A204.1 (cell line): ENCODE results near the gene ZKSCAN5.
"Not testable (repeated sequence)": the region's sequence is repeated elsewhere in the genome, so short reads cannot be mapped to it uniquely, and the experiment has no call there.

Experiments used
- FAIRE-seq: peaks from 2 replicates; lab custom pipeline; 2012; peaks lifted over from hg19 to GRCh38; lab: Jason Lieb, UNC

The ZKSCAN5 gene

DNA sequence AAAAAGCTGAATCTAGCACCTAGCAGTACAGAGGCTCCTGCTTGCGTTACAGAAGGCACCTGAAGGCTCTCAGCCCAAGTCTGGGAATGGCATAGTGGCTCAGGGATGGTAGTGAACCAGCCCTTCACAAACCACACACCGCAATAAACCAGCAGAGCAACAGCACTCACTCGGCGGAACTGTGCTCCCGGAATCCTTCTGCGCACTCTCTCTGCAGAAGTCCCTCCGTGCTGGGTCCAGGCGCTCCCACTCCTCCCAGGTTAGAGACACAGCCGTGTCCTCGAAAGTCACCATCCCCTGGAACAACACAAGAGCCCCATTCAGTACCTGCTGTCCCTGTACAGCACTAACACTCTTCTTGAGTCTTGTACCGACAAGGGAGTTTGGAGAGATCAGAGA, 5.9 kb upstream of the ZKSCAN5 start:
- FAIRE-seq, result no peak

DNA sequence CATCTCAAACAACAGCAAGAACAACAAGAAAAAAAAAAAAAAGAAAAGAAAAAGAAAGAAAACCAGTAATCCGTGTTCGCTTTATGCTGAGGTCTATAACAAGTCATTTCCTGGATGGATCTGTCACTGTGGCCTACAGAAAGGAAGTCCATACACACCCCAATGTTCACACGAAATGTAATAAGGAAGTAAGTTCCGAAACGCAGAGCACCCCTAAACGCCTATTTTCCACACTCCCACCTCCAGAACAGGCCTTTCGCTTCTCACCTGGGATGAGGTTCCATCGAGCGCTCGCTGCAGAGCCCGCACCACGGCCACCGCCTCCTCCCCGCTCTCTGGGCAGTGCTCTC, 5.1 kb upstream of the ZKSCAN5 start:
- FAIRE-seq, result no peak

DNA sequence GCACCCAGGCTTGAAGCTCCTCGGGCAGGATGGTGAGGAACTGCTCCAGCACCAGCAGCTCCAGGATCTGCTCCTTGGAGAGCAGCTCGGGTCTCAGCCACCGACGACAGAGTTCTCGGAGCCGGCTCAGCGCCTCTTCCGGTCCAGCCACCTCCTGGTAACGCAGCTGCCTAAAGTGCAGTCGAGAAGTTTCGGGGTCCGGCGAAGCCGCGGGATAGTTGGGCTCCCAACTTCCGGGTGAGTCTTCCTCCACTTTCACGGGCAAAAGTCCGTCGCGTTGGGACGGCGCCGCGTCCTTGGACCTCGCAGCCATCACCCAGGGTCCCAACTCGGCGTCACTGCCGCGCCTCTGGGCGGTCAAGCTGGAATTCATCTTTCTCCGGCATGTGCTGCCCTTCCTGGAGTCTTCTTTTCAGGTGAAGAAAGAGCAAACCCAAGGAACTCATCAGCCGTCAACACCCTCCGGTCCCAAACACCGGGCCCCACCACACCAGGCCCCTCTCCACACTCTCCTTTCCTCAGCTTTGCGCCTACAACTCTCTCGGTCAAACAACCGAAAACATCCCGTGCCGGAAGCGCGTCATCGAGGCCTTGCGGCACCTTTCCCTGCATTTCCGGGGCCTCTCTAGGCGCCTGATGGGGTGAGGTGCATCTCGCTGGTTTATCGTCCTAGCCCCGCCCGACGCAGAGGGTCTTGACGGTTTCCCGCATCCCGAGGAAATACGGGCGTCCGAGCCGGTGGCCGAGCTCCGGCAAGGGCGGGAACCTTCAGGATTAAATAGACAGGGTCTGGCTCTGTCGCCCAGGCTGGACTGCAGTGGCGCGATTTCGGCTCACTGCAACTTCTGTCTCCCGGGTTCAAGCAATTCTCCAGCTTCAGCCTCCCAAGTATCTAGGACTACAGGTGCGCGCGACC, 4.5 kb upstream of the ZKSCAN5 start, which contains the start of gene ZNF394:
ZNF394 (minus strand) TSS at position 561 of the 916 bp plus-strand sequence; CDS start at position 373, 188 bp downstream.
- peak; percentile 85 for FAIRE-seq

DNA sequence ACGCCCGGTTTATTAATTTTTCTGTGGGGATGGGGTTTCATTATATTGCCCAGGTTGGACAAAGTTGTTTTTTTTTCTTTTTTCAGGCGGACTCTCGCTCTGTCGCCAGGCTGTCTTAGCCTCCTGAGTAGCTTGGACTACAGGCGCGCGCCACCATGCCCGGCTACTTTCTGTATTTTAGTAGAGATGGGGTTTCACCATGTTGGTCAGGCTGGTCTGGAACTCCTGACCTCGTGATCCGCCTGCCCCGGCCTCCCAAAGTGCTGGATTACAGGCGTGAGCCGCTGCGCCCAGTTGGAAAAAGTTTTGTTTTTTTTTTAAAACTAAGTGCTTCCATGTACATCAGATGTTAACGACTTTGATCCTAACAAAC, 3.8 kb upstream of the ZKSCAN5 start:
- FAIRE-seq, result no peak

DNA sequence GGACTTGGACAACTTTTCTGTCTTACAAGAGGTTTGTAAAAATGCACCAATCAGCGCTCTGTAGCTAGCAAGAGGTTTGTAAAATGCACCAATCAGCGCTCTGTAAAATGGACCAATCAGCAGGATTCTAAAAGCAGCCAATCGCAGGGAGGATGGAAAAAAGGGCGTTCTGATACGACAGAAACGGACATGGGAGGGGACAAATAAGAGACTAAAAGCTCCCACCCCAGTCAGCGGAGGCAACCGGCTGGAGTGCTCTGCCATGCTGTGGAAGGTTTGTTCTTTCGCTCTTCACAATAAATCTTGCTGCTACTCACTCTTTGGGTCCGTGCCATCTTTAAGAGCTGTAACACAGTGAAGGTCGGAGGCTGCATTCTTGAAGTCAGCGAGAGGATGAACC, 3.2 kb upstream of the ZKSCAN5 start:
- FAIRE-seq, result not testable (repeated sequence)

GRCh38 chr7:99504281-99504602, 220 bp upstream of the ZKSCAN5 start:
- peak; percentile 93 for FAIRE-seq

DNA sequence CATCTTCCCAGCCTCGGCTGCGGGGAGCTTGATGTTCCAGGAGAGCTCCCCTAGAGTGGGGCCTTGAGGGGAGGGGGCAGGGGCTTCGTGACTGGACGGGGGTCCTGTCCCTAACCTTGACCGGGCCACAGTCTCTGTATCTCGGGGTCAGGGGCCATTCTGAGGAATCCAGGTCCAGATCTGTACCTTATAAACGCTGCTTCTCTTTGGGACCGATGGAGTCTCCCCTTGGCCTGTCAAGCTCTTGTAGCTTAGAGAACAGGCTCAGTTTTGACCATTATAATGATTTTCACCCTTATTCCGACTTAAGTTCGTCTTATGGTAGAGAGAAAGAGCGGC, 831 bp downstream of the ZKSCAN5 start:
- FAIRE-seq, result no peak

DNA sequence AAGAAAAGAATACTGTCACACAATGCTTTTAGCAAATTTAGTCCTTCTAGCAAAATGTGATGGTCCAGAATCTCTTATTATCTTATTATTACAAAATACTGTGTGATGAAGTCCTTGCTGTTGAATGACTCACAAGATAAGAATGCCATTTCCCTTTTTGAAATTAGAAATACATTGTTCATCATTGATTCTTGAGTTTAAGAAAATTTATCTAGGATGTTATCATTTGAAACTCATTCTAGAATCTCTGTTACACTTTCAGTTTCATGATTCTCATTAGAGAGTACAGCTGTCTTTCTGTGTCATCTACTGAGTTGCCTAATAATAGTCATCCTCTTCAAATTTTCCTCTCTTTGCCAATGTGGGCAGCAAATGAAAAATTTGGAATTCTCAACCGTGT, 9.6 kb downstream of the ZKSCAN5 start:
- FAIRE-seq, result no peak

GRCh38 chr7:99521399-99521798, 16.9 kb downstream of the ZKSCAN5 start:
- peak; percentile 44 for FAIRE-seq

DNA sequence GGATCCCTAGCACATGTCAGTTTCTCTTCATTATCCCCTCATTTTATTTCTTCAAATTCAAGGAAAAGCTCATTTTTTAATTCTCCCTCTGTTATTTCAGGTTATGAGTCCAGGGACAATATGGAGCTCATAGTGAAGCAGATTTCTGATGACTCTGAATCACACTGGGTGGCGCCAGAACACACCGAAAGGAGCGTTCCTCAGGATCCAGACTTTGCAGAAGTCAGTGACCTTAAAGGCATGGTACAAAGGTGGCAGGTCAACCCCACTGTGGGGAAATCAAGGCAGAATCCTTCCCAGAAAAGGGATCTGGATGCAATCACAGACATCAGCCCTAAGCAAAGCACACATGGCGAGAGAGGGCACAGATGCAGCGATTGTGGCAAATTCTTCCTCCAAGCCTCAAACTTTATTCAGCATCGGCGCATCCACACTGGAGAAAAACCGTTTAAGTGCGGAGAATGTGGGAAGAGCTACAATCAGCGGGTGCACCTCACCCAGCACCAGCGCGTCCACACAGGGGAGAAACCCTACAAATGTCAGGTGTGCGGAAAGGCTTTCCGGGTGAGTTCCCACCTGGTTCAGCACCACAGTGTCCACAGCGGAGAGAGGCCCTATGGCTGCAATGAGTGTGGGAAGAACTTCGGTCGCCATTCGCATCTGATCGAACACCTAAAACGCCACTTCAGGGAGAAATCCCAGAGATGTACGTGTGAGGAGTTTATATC, 21.4 kb downstream of the ZKSCAN5 start:
- FAIRE-seq, result peak; percentile 14

DNA sequence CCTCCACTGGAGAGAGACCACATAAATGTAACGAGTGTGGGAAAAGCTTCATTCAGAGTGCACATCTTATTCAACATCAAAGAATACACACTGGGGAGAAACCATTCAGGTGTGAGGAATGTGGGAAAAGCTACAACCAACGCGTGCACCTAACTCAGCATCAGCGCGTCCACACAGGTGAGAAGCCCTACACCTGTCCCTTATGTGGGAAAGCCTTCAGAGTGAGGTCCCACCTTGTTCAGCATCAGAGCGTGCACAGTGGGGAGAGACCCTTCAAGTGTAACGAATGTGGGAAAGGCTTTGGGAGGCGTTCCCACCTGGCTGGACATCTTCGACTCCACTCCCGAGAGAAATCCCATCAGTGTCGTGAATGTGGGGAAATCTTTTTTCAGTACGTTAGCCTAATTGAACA, 26.9 kb downstream of the ZKSCAN5 start:
- FAIRE-seq, result no peak

GRCh38 chr7:99535667-99536066, 31.2 kb downstream of the ZKSCAN5 start:
- FAIRE-seq, result no peak

DNA sequence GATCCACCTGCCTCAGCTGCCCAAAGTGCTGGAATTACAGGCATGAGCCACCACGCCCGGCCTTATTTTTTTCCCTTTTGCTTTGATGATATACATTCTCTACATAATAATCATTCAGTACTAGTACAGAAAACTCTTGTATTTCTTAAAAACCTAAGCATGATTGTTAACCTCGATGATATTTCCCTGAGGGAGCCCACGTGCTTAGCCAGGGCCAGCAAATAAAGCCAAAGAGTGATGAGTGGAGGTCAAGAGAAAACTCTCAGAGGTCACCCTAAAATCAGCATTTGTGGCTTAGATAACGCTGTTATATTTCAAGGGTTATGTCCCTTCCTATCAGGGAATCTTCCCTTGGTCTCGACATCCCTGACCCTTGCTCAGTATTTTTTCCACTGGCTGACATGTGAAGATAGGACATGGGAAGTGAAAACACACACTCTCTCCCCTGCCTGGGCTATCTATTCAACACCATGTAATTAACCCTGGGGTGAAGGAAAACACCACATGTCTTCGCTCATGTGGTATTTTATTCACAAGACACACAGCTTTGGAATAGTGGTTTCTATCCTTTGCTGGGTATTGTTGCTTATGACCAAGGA, 34.9 kb downstream of the ZKSCAN5 start:
- FAIRE-seq, result no peak

DNA sequence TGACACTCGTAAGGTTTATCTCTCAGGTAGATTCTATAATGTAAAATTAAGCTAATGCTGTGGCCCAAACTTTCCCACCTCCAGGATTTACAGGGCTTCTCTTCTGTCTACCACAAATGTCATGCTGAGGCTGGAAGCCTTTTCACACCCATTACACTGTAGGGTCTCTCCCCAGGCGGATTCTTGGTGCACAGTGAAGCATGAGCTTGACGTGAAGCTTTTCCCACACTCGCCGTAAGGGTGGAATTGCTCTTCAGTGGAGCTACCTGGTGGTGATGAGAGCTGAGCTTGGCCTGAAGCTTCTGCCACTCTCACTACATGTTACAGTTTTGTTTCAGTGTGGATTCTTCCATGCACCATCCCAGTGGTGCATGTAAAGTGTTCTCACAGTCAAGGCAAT, 36.1 kb downstream of the ZKSCAN5 start:
- FAIRE-seq, result no peak

GRCh38 chr7:99541212-99541611, 36.8 kb downstream of the ZKSCAN5 start:
- no peak for FAIRE-seq

DNA sequence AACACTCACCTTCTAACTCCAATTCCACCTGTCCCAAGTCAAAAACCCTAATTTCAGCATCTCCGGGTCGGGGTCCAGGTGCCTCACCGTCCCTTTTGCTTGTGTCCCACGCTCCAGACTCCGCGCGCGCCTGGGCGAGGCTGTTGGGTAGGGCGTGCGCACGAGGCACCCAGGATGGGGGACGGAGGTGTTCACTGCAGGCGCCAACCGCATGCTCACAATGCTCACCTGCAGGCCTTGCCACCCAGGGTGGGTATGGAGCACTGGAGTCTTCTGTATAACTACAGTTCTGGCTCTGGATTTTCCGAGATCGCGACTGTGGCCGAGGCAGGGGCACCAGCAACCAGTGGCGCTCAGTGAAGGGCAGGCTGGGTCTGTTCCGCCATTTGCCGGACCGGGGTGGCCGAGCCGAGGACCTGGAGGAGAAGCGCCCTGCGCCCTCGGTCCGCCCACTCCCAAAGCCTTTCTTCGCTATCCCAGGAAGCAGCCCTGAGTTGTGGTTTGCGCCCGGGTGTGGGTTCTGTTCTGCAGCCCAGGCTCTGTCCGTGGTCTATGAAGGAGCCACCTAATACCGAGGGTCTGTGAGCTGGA, 38.7 kb downstream of the ZKSCAN5 start:
- FAIRE-seq, result no peak

- no peak for FAIRE-seq
These were observed 39.5 kb downstream of the ZKSCAN5 start for GRCh38 chr7:99543916-99544315.

GRCh38 chr7:99545308-99545707, 40.8 kb downstream of the ZKSCAN5 start:
- not testable (repeated sequence) for FAIRE-seq

DNA sequence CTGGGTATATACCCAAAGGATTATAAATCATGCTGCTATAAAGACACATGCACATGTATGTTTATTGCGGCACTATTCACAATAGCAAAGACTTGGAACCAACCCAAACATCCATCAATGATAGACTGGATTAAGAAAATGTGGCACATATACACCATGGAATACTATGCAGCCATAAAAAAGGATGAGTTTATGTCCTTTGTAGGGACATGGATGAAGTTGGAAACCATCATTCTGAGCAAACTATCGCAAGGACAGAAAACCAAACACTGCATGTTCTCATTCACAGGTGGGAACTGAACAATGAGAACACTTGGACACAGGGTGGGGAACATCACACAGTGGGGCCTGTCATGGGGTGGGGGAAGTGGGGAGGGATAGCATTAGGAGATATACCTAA, 45.1 kb downstream of the ZKSCAN5 start:
- FAIRE-seq, result not testable (repeated sequence)

GRCh38 chr7:99551334-99551733, 46.9 kb downstream of the ZKSCAN5 start:
- FAIRE-seq, result no peak

- peak; percentile 93 for FAIRE-seq
These were observed 47.5 kb downstream of the ZKSCAN5 start, which contains the start of gene FAM200A for GRCh38 chr7:99551767-99552463. FAM200A (minus strand) TSS chr7:99552114; CDS start chr7:99548407, 3,707 bp downstream.

GRCh38 chr7:99553039-99553438, 48.6 kb downstream of the ZKSCAN5 start:
- FAIRE-seq, result no peak
